DMS79 treated with DMSO at 0.1 percent for 48 hours (cell line): ENCODE results near the gene TSPAN32.
"Not testable (repeated sequence)": the region's sequence is repeated elsewhere in the genome, so short reads cannot be mapped to it uniquely, and the experiment has no call there.

Experiments used
- DNase-seq: peaks from one replicate; lab custom pipeline; 2025; lab: John Stamatoyannopoulos, UW

TSPAN32 gene

DNA sequence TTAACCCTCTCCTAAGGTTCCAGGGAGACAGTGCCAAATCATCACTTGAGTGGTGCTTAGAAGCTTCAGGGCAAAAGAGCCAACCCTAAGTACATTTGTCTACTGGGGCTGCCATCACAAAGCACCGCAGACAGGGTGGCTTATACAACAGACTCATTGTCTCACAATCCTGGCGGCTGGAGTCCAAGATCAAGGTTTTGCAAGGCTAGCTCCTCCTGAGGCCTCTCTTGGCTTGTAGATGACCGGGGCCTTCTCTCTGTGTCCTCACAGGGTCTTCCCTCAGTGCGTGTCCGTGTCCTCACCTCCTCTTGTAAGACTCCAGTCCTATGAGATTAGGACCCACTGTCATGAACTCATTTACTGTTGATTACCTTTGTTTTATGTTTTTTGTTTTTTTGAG lies 41.2 kb downstream of the TSPAN32 start:
- DNase-seq: no peak

DNA sequence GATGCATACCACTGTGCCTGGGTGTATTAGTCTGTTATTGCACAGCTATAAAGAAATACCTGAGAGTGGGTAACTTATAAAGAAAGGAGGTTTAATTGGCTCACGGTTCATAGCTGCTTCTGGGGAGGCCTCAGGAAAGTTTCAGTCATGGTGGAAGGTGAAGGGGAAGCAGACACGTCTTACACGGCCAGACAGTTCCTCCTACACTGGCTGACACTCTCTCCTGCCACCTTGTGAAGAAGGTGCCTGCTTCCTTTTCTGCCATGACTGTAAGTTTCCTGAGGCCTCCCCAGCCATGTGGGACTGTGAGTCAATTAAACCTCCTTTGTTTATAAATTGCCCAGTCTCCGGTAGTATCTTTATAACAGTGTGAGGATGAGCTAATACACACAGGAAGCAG lies 41.7 kb downstream of the TSPAN32 start:
- DNase-seq: no peak

DNA sequence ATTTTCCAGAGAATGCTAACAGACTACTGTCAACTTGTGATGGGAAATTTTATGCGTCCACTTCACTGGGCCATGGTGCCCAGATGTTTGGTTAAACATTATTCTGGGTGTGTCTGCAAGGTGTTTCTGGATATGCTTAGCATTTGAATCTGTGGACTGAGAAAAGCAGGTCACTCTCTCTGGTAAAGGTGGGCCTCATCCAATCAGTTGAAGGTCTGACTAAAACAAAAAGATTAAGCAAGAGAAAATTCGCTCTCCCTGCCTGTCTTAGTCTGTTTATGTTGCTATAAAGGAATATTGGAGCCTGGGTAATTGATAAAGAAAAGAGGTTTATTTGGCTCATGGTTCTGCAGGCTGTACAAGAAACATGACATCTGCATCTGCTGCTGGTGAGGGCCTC lies 43.2 kb downstream of the TSPAN32 start:
- no peak for DNase-seq

DNA sequence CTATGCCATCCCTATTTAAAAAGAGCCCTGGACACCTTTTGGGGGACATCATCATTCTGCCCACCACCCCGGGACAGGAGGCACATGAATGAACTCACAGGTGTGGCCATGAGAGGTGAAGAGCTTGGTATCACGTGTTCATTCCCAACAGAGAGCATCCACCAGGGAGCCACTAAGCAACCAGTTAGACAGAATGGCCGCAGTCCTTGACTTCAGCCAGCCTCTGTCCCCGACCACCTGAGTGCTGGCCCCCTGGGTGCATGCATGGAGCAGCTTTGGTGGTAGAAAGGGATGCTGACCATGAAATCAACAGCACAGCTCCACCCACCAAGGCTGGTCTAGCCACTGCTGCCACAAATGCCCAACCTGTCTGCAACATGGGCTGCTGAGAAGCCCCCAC lies 44.2 kb downstream of the TSPAN32 start:
- no peak for DNase-seq

DNA sequence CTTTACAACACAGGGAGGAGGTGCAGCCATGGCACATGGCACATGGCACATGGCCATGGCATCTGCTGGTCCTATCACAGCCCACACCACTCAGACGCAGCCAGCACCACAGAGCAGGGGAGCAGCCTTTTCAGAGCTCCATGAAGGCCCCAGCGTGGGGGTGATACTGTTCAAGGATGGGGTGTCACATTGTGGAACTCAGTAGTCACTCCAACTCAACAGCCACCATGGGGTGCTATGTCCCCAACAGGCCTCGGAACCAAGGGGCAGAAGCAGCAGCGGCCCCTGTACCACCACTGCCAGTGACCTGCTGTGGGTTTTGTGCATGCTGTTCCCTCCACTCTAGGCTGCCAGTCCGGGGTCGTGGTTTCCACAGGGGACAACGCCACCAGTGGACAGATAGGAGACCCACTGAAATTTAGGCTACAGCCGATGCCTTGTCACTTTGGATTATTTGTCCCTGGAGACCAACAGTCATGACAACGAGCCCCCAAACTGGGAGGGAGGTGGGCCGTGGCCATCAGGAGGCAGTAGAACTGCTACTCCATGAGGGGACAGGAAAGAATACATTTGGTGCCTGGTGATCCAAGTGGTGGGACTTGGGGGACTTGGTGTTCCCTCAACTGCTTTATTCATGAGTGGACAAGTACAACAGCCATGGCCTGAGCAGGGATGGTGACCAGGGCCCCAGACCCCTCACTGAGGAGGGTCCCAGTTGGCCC lies 44.9 kb downstream of the TSPAN32 start:
- no peak for DNase-seq

DNA sequence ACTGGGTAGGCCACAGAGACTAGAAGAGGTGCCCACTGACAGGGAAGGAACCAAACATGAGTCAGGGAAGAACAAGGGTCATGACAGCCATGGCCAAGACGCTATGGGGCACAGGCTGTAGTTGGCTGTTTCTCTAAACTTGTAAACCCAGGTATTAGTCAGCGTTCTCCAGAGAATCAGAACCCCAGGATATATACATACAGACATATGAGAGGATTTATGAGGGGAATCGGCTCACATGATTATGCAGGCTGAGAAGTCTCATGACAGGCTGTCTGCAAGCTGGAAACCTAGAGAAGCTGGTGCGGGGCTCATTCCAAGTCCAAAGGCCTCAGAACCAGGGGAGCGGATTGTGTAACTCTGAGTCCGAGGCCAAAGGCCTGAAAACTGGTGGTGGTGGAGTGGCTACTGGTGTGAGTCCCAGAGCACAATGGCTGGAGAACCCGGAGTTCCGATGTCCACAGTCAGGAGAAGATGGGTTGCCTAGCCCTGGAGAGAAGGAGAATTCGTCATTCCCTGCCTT lies 45.6 kb downstream of the TSPAN32 start:
- no peak for DNase-seq

DNA sequence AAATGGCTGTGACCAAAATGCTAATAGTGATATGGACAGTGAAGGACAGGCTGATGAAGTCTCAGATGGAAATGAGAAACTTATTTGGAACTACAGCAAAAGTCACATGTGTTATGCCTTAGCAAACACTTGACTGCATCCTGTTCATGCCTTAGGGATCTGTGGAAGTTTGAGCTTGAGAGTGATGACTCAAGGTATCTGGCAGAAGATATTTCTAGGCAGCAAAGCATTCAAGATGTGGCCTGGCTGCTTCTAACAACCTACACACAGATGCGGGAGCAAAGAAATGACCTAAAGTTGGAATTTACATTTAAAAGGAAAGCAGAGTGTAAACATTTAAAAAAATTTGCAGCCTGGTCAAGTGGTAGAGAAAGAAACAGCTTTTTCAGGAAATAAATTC lies 47.2 kb downstream of the TSPAN32 start:
- no peak for DNase-seq

DNA sequence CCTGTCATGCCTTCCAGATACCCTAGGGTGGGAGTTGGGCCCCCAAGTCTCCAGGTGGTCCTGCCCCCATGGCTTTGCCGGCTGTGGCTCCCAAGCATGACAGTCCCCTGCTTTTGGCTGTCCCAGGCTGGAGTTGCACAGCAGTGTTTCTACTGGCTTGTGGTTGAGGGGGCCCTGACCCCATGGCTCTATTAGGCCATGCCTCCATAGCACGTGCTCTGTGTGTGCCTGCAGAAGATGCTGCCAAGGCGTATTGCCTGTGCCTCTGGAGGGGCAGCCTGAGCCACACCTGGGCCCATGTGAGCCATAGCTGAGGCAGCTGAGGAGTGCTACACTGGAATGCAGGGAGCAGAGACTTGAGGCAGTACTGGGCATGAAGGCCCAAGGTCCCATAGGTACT lies 49.9 kb downstream of the TSPAN32 start:
- DNase-seq: no peak

DNA sequence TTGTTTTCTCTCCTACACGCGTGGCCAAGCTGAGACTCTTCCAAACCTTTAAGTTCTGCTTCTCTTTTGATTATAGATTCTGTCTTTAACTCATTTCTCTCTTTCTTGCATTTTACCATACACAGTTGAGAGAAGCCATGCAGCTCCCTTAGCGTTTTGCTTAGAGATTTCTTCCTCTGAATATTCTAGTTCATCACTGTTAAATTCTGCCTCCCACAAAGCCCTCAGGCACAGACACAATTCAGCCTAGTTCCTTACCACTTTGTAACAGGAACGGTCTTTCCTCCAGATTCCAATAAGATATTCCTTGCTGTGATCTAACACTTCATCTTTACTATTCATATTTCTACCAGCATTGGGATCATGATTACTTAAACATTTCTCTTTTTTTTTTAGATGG lies 50.6 kb downstream of the TSPAN32 start:
- DNase-seq: no peak

DNA sequence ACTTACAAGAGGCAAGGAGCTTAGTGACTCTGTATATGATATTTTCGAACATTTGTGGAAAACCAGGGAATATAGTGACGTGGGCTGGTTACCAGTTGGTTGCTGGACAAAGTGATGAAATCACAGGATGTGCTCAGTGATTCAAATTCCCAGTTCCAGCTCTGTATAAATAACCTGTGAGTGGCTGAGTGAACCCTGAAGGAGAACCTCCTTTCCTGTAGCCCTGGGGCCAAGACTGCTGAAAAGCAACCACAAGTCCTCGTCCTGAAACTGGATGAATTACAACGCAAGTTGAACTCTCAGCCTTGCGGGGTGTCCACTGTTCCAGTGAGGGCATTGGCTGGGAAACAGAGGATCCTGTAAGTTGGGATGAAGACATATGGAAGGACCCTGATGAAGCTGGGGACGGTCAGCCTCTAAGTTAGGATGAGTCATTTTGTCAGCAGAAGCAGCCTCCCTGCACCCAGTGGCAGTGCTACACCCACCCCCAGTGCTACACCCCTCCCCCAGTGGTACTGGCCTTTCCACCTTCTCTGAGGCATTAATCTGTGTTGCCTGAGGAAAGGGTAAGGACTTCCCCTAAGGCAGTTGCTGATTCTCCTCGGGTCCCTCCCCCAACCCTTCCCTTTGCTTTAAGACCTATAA lies 53.3 kb downstream of the TSPAN32 start:
- DNase-seq: no peak

DNA sequence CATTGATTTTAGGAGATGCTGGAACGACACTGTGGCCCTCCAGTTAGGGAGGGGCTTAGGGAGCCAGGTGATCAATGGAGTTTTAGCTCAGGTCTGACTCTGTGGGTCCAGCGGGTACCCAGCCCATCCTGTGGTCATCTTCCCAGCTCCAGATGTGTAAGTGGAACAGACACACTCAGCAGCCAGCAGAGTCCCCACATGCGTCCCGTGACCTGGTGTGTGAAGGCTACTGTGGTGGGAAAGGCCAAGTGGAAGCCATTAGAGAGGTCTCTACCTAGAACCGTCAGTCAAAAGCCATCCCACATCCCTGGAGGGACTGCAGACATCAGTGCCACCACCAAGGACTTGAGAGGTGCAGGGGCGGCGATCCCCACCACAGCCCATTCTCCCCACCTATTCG lies 55.4 kb downstream of the TSPAN32 start:
- DNase-seq: no peak

DNA sequence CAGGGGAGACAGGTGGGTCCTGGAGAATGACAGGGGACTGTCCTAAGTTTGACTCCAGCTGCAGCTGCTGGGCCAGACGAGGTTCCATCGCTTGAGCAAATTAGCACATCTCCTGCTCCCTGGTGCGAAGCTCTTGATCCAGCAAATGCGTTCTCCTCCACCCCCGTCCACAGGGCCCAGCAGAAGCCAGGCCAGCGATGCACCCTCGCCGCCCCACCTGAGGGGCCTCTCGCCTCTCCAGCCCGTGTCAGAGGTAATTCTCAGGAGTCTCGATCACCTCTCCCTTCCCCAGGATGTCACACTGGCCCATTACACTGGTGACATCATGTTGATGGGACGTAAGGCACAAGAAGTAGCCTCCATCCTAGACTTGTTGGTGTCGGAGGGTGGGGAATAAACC lies 55.8 kb downstream of the TSPAN32 start:
- not testable (repeated sequence) for DNase-seq

DNA sequence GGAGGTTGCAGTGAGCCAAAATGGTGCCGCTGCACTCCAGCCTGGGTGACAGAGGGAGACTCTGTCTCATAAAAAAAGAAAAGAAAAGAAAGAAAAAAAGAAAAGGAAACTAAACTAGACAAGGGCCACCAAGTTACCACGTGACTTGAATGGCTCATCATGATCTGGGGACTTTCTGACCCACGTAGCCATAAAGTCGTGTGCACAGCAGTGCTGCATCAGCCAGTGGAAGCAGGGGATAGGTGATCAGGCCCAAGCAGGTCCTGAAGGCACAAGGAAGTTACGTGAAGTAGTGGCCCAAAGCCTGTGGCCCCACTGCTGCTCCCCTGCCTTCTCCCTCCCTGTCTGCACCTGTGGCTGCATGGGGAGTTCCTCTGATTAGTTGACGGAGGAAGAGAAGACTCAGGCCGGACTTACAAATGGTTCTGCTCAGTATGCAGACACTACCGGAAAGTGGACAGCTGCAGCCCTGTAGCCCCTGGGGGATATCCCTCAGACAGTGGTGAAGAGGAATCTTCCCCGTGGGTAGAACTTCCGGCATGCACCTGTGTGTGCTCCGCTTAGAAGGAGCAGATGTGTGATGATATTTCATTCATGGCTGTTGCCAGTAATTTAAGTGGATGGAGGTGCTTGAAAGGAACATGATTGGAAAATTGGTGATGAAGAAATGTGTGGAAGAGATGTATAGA lies 57.1 kb downstream of the TSPAN32 start:
- no peak for DNase-seq

DNA sequence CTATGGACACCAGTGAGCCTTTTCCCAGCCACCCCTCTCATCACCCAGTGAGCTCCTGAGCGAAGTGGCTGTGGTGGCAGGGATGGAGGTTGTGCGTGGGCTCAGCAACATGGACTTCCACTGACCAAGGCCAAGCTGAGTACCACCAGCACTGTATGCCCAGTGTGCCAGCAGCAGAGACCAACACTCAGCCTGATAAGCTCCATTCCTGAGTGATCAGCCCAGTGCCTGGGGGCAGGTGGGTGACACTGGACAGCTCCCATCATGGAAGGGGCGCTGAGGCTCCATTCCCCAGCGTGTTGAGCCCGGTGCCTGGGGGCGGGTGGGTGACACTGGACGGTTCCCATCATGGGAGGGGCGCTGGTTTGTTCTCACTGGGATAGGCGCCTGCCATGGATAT lies 57.7 kb downstream of the TSPAN32 start:
- no peak for DNase-seq

DNA sequence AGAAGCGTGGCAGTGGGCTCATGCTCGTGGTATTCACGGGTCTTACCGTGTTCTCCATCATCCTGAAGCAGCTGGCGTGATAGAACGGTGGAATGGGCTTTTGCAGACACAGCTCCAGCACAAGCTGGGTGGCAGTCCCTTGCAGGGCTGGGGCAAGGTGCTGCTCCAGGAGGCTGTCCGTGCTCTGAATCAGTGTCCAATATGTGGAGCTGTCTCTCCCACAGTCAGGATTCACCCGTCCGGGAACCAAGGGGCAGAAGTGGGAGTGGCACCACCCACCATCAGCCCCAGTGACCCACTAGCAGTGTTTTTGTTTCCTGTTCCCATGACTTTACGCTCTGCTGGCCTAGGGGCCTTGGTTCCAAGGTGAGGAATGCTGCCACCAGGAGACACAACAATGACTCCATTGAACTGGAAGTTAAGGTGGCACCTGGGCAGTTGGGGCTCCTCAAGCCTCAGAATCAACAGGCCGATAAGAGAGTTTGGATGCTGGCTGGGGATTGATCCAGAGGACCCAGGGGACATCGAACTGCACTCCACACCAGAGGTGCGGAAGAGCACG lies 58.3 kb downstream of the TSPAN32 start:
- no peak for DNase-seq

DNA sequence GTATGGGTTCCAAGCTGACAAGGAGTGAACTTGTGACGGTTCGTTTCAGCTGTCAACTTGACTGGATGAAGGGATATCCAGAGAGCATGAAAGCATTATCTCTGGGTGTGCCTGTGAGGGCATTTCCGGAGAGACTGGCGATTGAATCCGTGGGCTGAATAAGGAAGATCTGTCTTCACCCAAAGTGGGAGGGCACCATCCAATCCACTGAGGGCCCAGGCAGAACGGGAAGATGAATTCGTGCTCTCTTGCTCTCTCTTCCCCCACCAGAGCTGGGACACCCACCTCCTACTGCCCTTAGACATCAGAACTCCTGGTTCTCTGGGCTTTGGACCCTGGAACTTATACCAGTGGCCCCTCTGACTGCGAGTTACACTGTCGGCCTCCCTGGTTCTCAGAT lies 59.8 kb downstream of the TSPAN32 start:
- no peak for DNase-seq

DNA sequence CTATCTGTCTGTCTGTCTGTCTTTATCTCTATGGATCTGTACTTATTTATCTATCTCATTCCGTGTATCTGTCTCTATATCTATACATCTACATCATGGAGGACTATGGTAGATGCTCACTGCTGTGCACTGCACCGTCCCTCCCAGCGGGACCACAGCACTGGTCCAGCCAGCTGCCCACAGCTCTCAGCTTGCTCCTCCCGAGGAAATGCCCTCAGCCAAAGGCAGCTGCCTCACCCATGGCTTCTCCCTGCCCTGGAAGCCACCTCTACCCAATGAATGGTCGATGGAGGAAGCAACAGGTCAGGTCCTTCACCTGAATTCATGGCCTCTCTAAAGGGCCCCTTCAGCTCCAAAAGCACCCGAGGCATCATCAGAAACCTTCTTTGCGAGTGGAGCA lies 60.6 kb downstream of the TSPAN32 start:
- DNase-seq: no peak

DNA sequence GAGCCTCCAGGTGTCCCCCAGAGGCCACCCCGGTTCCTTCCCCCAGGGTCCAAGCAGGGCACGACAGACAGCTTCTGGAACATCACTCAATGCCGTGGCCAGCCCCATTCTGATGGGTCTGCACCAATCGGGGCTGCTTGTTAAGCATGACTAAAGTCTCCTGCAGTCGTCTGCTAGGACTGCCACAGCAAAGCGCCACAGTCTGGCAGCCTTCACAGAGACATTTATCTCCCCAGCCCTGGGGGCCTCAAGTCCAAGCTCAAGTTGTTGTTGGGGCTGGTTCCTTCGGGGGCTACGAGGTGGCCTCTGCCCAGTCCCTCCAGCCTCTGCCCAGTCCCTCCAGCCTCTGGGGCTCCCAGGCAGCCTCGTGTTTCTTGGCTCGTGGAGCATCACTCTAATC lies 61.3 kb downstream of the TSPAN32 start:
- DNase-seq: no peak

DNA sequence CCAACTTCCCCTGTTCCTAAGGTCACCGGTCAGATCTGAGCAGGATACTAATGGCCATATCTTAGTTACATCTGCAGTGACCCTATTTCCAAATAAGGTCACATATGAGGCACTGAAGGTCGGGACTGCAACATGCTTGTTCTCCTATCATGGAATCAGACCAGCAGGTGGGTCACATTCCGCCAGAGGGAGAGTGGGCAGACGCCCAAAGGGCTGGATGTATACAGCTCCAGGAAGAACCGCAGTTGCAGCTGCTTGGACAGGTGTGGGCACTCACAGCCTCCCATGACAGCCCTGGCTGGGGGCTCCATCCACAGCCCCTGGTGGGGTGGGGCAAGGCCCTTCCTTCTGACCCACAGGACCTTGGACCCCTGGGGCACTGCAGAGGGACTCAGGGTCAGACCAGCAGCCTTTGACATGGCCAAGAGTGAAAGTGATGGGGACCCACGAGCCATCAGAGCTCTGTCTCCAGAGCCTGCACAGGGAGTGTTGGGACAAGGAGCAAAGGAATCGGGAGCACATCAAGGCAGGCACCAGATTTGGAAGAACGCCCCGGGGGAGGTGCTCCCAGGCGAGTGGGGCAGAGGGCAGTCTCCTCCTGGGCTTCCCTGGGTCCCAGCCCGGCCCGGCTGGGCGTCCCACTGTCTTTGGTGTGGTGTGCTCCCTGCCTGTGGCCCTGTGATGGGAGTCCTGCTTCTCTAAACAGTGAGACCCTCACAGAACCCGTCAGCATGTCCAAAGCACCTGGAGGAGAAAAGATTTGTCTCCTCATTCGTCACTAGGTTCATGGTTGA lies 62.0 kb downstream of the TSPAN32 start:
- no peak for DNase-seq

DNA sequence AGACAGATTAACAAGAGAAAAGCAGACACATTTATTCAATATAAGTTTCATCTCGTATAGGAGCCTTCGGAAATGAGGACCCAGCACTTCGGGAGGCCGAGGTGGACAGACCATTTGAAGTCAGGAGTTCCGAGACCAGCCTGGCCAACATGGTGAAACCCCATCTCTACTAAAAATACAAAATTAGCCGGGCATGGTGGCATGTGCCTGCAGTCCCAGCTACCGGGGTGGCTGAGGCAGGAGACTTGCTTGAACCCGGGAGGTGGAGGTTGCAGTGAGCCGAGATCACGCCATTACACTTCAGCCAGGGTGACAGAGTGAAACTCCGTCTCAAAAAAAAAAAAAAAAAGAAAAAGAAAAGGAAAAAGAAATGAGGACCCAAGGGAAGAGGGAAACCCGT lies 62.6 kb downstream of the TSPAN32 start:
- not testable (repeated sequence) for DNase-seq

DNA sequence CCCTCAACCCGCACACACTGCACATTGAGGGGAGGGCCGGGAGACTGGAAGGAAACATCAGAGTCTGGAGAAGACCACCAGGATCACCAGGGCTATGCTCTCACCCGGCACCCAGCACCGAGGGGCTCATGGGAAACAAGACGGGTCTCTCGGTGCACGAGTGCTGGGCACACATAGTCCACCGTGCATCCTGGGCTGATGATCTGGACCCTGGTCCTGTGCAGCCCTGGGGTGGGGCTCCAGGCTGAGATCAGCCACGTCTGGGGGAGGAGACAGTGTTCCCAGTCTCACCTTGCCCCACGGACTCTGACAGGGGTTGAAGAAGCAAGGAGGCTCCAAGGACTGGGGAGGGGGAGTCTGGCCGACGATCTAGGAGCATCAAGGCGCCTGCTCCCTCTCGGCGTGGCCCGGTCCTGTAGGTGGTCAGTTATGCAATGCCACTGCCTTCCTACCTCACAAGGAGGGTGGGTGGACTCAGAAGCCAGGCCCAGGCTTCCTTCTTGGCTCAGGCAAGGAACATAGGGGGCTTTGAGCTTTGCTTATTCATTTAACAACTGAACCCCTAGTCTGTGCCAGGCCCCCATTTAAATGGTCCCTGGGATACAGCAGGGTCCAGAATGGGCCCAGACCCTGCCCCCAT lies 63.9 kb downstream of the TSPAN32 start:
- DNase-seq: no peak

DNA sequence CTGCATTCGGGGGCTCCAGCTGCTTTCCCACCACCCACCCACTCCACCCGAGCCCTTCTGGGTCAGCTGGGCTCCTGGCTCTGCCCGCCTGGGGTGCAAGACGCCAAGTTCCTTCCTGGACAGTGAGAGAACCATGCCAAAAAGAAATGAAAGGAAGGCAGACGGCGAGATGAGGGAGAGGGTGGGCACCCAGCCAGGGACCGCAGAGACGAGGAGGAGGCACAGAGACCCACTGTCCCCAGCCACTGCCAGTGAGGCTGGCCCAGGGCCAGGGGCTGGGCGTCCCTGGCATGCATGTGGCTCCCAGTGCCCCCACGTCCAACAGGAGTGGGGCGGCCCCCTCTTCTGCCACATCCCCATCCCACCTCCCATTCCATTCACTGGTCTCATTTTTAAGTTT lies 64.5 kb downstream of the TSPAN32 start:
- peak; percentile 29 for DNase-seq
